ENCODE results near the gene ZER1.

The ZER1 gene

DNA sequence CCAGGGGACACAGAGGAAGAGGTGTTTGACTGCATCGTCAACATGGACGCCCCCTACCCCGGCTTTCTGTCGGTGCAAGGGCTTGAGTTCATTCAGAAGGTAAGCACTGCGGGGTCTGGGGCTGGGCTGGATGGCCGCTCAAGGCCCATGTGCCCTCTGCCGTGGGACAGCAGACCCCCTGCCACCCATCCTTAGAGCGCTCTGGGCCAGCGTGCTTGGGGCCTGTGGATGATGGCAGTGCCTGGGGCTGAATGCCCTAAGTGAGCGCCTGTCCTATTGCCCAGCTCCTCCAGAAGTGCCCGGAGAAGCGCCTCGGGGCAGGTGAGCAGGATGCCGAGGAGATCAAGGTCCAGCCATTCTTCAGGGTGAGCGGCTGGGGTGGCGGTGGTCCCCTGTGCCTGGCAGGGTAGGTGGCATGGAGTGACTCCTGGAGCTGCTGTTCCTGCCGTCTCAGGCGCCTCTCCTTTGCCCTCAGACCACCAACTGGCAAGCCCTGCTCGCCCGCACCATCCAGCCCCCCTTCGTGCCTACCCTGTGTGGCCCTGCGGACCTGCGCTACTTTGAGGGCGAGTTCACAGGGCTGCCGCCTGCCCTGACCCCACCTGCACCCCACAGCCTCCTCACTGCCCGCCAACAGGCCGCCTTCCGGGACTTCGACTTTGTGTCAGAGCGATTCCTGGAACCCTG lies 51.7 kb downstream of the ZER1 start:
- TF ChIP-seq CTCF (IDR thresholded peaks at IDR 0.05; ENCODE audit: borderline replicate concordance, control extremely low read depth, extremely low read depth, insufficient read depth, missing control alignments): no peak
- DNase-seq (ENCODE audit: low spot score): no peak
- in situ Hi-C loops (cut with MboI; ENCODE audit: low sequenced_read_pairs, unreplicated experiment): no loop called here

GRCh38 chr9:128718475-128718874 lies 53.3 kb downstream of the ZER1 start:
- DNase-seq (ENCODE audit: low spot score): no peak

GRCh38 chr9:128718047-128718446 lies 53.7 kb downstream of the ZER1 start:
- in situ Hi-C loops (cut with MboI; ENCODE audit: low sequenced_read_pairs, unreplicated experiment): no loop called here
- no peak for TF ChIP-seq CTCF (IDR thresholded peaks at IDR 0.05; ENCODE audit: borderline replicate concordance, control extremely low read depth, extremely low read depth, insufficient read depth, missing control alignments)
- DNase-seq (ENCODE audit: low spot score): no peak

More at GRCh38 chr9:128718475-128718874, 53.3 kb downstream of the ZER1 start:
- in situ Hi-C loops (cut with MboI; ENCODE audit: low sequenced_read_pairs, unreplicated experiment): no loop called here
- no peak for TF ChIP-seq CTCF (IDR thresholded peaks at IDR 0.05; ENCODE audit: borderline replicate concordance, control extremely low read depth, extremely low read depth, insufficient read depth, missing control alignments)

GRCh38 chr9:128716581-128717254 lies 55.0 kb downstream of the ZER1 start:
- no peak for DNase-seq (ENCODE audit: low spot score)
- no peak for TF ChIP-seq CTCF (IDR thresholded peaks at IDR 0.05; ENCODE audit: borderline replicate concordance, control extremely low read depth, extremely low read depth, insufficient read depth, missing control alignments)
- in situ Hi-C loops (cut with MboI; ENCODE audit: low sequenced_read_pairs, unreplicated experiment): no loop called here

DNA sequence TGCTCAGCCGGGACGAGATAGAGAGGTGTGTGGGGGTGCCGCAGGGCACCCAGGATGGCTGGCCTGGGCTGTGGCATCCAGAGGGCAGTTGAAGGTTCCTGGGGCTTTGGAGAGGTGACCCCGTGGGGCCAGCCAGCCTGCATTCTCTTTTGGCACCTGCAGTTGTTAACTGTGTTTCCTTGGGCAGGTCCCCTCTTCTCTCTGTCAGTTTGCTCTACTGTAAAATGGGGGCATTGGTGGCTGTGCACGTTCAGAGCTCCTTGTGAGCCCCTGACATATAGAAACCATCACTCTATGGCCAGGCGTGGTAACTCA lies 56.3 kb downstream of the ZER1 start:
- in situ Hi-C loops (cut with MboI; ENCODE audit: low sequenced_read_pairs, unreplicated experiment): no loop called here
- TF ChIP-seq CTCF (IDR thresholded peaks at IDR 0.05; ENCODE audit: borderline replicate concordance, control extremely low read depth, extremely low read depth, insufficient read depth, missing control alignments): no peak
- DNase-seq (ENCODE audit: low spot score): no peak

DNA sequence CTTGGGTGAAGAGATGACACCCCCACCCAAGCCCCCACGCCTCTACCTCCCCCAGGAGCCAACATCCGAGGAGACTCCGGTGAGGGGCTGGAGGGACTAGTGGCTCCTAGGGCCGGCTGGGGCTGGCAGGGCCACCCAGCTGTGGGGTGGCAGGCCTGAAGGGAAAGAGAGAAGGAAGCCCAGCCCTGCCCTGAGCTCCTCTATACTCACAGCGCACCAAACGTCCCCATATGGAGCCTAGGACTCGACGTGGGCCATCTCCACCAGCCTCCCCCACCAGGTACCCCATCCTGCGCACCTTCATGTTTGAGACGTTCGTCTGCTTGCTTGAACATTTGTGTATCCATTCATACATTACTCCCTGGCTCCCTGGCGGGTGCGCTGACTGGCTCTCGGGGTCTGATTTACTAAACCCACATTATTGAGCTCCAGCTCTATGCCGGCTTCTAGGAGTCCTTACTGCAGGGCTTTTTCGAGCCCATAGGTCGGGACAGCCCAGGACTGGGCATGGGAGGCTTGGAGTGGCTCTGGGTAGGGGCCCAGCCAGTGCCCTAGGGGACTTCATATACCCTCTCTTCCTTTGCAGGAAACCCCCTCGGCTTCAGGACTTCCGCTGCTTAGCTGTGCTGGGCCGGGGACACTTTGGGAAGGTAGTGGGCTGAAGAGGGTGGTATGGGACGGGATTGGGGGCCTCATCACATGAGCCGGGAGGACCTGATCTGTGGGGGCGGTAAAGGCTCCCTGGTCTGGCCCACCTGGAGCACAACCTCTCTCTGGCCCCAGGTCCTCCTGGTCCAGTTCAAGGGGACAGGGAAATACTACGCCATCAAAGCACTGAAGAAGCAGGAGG lies 56.9 kb downstream of the ZER1 start:
- TF ChIP-seq CTCF (IDR thresholded peaks at IDR 0.05; ENCODE audit: borderline replicate concordance, control extremely low read depth, extremely low read depth, insufficient read depth, missing control alignments): no peak
- no peak for DNase-seq (ENCODE audit: low spot score)
- in situ Hi-C loops (cut with MboI; ENCODE audit: low sequenced_read_pairs, unreplicated experiment): no loop called here
